Neural progenitor cell (in vitro differentiated cells): ENCODE data around the gene SETD2.

Experiments used
- CTCF ChIP-seq: fragments of 200-600 bp; sonication (generic); IDR thresholded peaks from 2 replicates; pipeline ENCODE4 v1.5.1; 2017; ENCODE audit warnings: antibody characterized with exemption, mild to moderate bottlenecking
- EZH2 ChIP-seq: fragments of 200-600 bp; sonication (generic); IDR thresholded peaks from 2 replicates; pipeline ENCODE4 v1.6.1; 2017; ENCODE audit warnings: antibody characterized with exemption, mild to moderate bottlenecking, moderate library complexity
- EZH2phosphoT487 ChIP-seq: fragments of 200-600 bp; sonication (generic); IDR thresholded peaks from 2 replicates; pipeline ENCODE4 v1.6.1; 2017; ENCODE audit warnings: antibody characterized with exemption

GRCh38 chr3:47056705-47057104 is 107.2 kb downstream of the SETD2 start:
- TF ChIP-seq CTCF: no peak
- no peak for TF ChIP-seq EZH2
- no peak for TF ChIP-seq EZH2phosphoT487
